RCC 7860 (cell line): Measurements from ENCODE around the gene B4GALNT1.
"Not testable (repeated sequence)": the region's sequence is repeated elsewhere in the genome, so short reads cannot be mapped to it uniquely, and the experiment has no call there.

Source experiments
- DNase-seq: peaks from one replicate; pipeline ENCODE4 v3.0.0-alpha.2; 2015; ENCODE audit warnings: low spot score
- FAIRE-seq: peaks from 2 replicates; lab custom pipeline; 2012; peaks lifted over from hg19 to GRCh38; lab: Jason Lieb, UNC

The B4GALNT1 gene

DNA sequence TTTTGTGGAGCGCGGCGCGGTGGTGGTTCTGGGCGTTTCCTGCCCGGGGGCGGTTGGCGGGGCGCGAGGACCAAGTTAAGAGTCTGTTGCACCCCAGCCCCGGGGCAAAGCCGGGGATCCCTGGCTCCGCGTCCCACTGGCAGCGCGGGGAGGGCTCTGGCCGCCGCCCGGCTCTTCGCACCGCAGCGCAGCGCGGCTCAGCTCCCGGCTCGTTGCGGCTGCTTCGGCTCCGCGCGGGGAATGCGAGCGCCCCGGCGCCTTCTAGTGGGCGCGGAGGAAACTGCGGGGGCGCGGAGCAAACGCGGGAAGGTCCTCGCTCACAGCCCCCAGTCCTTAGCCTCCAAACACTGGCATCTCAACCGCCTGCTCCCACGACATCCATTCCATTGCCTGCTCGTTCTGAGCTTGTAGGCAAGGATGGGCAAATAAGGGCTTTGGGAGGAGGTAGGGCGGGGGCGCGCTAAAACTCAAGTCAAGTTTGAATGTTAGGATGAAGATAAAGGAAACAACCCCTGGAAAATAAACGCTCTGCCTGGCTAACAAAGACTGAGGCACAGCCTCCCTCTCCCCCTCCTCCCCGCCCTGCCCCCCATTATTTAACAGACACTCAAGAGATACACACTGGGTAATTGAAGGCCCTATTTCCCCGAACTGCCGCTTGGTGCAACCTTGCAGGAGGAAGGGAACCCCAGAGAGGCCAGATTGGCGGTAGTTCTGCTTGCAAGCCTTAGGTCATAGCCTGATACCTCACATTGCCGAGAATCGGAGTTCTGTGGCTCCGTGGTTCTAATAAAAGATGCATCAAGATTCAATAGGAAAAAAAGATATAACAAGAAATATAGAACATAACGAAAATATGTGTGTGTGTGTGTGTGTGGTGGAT lies at the start of gene B4GALNT1:
Gene B4GALNT1 (minus strand): TSS at position 244 of the 883 bp plus-strand sequence. CDS start 1,069 bp downstream, outside the sequence.
- peak; percentile 35 for DNase-seq
- FAIRE-seq, result no peak

DNA sequence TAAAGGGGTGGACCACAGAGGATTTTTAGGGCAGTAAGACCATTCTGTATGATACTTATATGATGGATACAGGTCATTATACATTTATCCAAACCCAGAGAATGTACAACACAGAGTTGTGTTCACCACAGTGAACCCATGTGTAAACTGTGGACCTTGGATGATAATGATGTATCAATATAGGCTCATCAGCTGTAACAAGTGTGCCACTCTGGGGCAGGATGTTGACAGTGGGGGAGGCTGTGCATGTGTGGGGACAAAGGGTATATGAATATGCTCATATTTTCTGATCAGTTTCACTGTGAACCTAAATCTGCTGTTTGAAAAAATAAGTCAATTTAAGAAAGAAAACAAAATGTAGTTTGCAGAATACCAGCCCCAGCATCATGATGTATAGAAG lies 46.7 kb upstream of the B4GALNT1 start:
- FAIRE-seq (no peak), DNase-seq (no peak)

- FAIRE-seq, DNase-seq: not testable (repeated sequence)
These were observed 44.9 kb upstream of the B4GALNT1 start for GRCh38 chr12:57677947-57678346.

GRCh38 chr12:57674691-57675090 lies 41.7 kb upstream of the B4GALNT1 start:
- no peak for DNase-seq
- no peak for FAIRE-seq

GRCh38 chr12:57672801-57673200 lies 39.8 kb upstream of the B4GALNT1 start:
- no peak for FAIRE-seq
- DNase-seq, result no peak

DNA sequence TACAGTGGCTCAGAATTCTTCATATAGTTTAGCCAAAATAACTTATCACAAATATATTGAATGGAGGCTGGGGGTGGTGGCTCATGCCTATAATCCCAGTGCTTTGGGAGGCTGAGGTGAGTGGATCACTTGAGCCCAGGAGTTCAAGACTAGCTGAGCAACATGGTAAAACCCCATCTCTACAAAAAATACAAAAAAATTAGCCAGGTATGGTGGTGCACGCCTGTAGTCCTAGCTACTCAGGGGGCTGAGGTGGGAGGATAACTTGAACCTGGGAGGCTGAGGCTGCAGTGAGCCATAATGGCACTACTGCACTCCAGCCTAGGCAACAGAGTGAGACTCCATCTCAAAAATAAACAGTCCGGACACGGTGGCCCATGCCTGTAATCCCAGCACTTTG lies 38.8 kb upstream of the B4GALNT1 start:
- not testable (repeated sequence) for DNase-seq, FAIRE-seq

GRCh38 chr12:57669691-57670090 lies 36.7 kb upstream of the B4GALNT1 start:
- not testable (repeated sequence) for FAIRE-seq, DNase-seq

DNA sequence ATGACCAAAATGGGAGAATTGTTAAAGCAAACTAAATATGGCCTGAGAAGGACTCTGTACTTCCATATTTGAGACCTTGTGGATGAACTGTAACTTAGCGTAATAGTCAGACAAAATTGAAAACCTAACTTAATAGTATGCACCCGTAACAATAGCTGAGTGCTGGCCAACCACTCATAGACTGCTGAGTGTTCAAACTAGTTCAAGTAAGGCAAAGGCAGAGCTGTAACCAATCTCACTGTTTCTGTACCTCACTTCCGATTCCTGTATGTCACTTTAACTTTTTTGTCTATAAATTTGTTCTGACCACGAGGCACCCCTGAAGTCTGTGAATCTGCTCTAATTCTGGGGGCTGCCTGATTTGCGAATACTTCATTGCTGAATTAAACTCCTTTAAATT lies 33.9 kb upstream of the B4GALNT1 start:
- DNase-seq (no peak), FAIRE-seq (no peak)

- not testable (repeated sequence) for FAIRE-seq
These were observed 32.2 kb upstream of the B4GALNT1 start for GRCh38 chr12:57665066-57665820.

DNA sequence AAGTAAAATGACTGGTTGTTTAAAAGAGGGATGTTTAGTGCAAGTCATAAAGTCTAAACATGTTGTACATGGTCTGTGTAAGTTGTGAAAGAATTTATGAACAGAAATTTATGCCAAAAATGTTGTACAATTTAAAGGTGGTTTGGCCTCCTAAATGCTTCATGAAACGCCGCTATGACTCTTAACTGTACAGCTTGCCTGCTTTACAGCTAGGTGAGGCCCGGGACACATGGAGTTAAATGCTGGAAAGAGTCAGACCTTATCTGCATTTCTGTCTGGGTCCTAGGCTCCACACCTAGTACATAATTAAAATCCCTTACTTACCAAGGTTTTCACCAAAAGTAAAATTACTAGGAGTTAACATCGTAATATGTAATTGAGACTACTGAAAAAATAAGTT lies 28.4 kb upstream of the B4GALNT1 start:
- no peak for DNase-seq
- FAIRE-seq, result no peak

More at GRCh38 chr12:57665066-57665820, 32.2 kb upstream of the B4GALNT1 start:
- not testable (repeated sequence) for DNase-seq

- no peak for FAIRE-seq
- no peak for DNase-seq
These were observed 25.9 kb upstream of the B4GALNT1 start for GRCh38 chr12:57658890-57659289.

GRCh38 chr12:57657744-57658143 lies 24.7 kb upstream of the B4GALNT1 start:
- DNase-seq (no peak), FAIRE-seq (no peak)

DNA sequence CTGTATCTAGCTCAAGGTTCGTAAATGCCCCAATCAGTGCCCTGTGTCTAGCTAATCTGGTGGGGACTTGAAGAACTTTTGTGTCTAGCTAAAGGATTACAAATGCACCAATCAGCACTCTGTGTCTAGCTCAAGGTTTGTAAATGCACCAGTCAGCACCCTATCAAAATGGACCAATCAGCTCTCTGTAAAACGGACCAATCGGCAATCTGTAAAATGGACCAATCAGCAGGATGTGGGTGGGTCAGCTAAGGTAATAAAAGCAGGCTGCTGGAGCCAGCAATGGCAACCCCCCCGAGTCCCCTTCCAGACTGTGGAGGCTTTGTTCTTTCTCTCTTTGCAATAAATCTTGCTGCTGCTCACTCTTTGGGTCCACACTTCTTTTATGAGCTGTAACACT lies 23.4 kb upstream of the B4GALNT1 start:
- FAIRE-seq, DNase-seq: not testable (repeated sequence)

DNA sequence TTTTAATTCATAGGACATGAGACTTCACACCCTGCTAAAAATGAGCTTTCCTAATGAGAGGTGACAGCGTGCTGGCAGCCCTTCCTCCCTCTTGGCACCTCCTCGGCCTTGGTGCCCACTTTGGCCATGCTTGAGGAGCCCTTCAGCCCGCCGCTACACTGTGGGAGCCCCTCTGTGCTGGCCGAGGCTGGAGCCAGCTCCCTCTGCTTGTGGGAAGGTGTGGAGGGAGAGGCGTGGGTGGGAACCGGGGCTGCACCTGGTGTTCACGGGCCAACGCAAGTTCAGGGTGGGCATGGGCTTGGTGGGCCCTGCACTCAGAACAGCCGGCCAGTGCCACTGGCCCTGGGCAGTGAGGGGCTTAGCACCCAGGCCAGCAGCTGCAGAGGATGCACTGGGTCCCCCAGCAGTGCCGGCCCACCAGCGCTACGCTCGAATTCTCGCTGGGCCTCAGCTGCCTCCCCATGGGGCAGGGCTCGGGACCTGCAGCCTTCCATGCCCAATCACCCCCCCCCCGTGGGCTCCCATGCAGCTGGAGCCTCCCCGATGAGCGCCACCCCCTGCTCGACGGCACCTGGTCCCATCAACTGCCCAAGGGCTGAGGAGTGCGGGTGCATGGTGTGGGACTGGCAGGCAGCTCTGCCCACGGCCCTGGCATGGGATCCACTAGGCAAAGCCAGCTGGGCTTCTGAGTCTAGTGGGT lies 22.7 kb upstream of the B4GALNT1 start:
- DNase-seq (no peak), FAIRE-seq (no peak)

GRCh38 chr12:57654042-57654441 lies 21.0 kb upstream of the B4GALNT1 start:
- DNase-seq, result no peak
- FAIRE-seq, result no peak

DNA sequence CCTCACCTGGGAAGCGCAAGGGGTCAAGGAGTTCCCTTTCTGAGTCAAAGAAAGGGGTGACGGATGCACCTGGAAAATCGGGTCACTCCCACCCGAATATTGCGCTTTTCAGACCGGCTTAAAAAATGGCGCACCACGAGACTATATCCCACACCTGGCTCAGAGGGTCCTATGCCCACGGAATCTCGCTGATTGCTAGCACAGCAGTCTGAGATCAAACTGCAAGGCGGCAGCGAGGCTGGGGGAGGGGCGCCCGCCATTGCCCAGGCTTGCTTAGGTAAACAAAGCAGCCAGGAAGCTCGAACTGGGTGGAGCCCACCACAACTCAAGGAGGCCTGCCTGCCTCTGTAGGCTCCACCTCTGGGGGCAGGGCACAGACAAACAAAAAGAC lies 13.7 kb upstream of the B4GALNT1 start:
- not testable (repeated sequence) for FAIRE-seq, DNase-seq

- DNase-seq, result peak; percentile 4
- not testable (repeated sequence) for FAIRE-seq
These were observed 13.1 kb upstream of the B4GALNT1 start for GRCh38 chr12:57645990-57646658.

DNA sequence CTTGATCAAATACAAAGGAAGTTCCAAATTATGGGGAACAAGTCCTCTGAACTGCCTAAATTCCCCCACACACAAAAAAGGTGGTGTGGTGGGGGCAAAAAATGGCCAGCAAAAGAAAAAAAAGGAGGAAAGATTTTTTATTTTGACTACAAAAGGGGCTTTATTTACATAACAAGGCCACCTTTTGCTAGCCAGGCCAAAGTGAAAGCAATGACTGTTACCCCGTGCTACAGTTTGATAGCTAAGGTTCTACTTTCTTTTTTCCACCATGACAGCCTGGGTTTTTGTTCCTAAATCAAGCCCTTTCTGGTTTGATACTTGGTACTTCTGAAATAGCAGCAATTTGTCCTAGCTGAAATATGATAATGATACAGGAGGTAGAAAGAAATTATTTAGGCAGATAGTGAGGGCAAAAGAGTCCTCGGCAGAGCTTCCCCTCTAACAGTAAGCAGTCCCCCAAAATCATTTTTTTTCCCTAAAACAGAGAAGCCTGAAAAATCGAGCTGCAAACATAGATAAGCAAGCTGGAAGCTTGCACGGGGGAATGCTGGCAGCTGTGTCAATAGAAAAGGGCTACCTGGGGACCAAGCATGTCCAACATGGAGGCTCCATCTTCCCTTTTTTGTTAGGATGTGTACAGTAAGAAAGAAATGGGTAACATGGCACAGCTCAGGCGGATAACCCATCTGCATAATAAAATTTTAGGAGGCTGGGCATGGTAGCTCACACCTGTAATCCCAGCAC lies 8.9 kb upstream of the B4GALNT1 start:
- no peak for DNase-seq

DNA sequence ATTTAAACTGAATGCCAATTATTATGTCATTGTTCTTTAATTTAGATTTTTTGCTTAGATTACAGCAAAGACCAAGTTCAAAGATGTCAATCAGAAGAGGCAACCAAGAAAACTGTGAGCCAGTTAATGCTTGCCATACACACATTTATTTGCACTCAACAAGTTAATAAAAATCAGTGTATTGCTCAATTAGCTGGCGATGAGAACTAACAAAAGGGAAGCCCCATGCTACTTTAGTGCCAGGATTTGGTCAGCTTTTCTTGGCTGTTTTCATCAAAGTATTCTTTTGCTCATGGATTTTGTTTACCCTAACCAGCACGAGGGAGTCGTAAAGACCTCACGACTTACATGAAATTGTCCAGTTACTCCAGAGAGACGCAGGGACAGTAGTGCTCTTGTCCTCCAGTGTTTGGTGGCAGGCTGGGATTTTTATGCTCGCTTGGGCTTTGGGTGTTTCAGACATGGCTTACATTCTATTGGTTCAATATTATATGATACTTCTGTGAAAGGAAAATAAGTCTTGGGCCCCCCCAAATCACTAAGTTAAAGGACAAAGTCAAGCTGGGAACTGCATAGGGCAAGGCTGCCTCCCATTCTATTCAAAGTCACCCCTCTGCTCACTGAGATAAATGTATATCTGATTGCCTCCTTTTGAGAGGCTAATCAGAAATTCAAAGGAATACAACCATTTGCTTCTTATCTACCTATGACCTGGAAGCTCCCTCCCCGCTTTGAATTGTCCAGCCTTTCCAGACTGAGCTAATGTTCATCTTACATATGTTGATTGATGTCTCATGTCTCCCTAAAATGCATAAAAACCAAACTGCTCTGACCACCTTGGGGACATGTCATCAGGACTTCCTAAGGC lies 7.4 kb upstream of the B4GALNT1 start:
- DNase-seq, result no peak
- FAIRE-seq, result no peak

More for the DNA sequence above, 8.9 kb upstream of the B4GALNT1 start:
- FAIRE-seq, result no peak
